Fibroblast of mammary gland (primary cell): ENCODE measurements around the gene ZDHHC14.
A peak's percentile ranks its signal among the peaks of the same experiment; 100 is the strongest.

Experiments used
- DNase-seq: peaks from one replicate; pipeline ENCODE4 v3.0.0-alpha.2; 2010; ENCODE audit warnings: low read depth
- H3K4me3 ChIP-seq: 2 replicates; pipeline ENCODE4 v1.5.1; 2011; ENCODE audit warnings: low read depth, mild to moderate bottlenecking, low read length, moderate library complexity; ENCODE audit not compliant: control insufficient read depth
- TF ChIP-seq, protein P1 (sequence below): conservative IDR thresholded peaks from 2 replicates; pipeline ENCODE4 v1.5.1; 2011; ENCODE audit warnings: low read depth, low read length, inconsistent platforms; ENCODE audit not compliant: control insufficient read depth, insufficient read depth

The ZDHHC14 gene

DNA sequence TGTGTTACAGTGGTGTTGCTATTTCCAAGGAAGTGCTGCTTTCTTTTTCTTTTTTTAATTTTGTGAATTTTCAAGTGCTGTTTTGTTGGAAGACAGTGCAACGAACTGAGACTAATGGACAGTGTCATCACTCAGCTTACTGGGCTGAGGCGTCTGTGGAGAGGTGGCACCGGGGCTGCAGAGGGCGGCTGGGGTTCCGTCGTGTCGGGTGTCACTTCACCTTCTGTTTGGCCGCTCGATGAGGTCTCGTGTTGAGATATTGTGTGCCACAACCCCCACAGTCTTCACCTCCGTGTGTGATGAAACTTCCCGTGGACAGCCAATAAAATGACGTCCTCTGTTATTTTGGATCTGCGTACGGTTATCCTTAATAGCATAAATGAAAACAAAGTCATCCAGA, 292.6 kb downstream of the ZDHHC14 start:
- TF ChIP-seq, protein P1, sequence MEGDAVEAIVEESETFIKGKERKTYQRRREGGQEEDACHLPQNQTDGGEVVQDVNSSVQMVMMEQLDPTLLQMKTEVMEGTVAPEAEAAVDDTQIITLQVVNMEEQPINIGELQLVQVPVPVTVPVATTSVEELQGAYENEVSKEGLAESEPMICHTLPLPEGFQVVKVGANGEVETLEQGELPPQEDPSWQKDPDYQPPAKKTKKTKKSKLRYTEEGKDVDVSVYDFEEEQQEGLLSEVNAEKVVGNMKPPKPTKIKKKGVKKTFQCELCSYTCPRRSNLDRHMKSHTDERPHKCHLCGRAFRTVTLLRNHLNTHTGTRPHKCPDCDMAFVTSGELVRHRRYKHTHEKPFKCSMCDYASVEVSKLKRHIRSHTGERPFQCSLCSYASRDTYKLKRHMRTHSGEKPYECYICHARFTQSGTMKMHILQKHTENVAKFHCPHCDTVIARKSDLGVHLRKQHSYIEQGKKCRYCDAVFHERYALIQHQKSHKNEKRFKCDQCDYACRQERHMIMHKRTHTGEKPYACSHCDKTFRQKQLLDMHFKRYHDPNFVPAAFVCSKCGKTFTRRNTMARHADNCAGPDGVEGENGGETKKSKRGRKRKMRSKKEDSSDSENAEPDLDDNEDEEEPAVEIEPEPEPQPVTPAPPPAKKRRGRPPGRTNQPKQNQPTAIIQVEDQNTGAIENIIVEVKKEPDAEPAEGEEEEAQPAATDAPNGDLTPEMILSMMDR = no peak
- no peak for DNase-seq
- H3K4me3 ChIP-seq = no peak overlapping the region

DNA sequence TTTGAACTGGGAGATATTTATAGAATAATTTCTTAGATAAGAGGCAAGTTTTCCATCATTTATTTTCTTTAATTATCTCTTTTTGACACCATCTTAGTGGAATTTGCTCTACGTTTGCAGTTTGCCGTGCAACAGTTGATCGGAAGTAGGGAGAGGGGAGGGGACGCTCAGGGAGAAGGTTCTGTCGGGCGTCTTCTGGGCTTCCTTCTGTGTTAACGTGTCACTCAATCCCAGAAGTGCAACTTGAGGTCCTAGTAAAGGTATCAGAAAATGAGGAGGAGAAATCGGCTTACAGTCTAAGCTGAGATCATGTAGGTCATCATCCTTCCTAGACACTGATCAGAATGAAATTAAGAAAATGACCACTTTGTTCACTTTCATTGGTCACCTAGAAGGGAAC, 293.1 kb downstream of the ZDHHC14 start:
- TF ChIP-seq, protein P1 = no peak
- no peak overlapping the region for H3K4me3 ChIP-seq
- DNase-seq = no peak

- DNase-seq = no peak
- TF ChIP-seq, protein P1 = no peak
- no peak overlapping the region for H3K4me3 ChIP-seq
These were observed 294.8 kb downstream of the ZDHHC14 start for GRCh38 chr6:157675831-157676230.

DNA sequence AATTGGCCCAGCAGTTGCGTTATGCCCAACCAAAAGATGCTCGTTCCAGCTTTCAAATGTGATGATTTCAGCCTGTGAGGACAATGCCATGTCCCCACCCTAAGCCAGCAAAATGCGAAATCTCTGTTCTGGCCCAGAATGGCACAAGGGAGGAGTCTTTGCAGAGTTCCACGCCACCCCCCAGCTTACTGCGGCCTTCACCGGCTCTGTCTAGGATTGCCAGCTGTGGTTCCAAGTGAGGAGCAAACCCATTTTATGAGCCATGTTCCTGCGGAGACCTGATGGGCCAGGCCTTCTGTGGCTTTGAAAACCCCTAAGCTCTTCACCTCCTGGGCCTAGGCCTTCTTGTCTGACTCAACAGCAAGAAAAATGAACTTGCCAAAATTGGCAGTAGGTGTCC, 295.3 kb downstream of the ZDHHC14 start:
- TF ChIP-seq, protein P1 = no peak
- no peak overlapping the region for H3K4me3 ChIP-seq
- DNase-seq = no peak

DNA sequence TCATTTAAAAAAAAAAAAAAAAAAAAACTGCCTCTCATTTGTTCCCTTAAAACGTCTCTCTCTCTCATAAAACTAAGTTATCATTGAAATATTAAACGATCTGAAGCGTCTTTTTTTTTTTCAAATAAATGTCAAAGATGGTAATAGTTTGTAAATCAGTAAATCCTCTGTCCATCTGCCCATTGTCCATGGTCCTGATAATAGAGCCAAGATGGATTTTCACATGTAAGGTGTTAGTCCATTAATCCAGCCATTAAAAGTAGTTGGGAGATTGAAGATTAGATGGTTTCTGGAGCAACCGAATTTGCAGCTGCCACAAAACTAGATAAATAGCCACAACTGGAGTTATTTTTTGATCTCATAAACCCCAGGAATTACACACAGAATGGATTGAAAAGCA, 296.2 kb downstream of the ZDHHC14 start:
- TF ChIP-seq, protein P1 = no peak
- no peak overlapping the region for H3K4me3 ChIP-seq
- no peak for DNase-seq

GRCh38 chr6:157679605-157680580, 298.9 kb downstream of the ZDHHC14 start:
- TF ChIP-seq, protein P1 = no peak

More at GRCh38 chr6:157679605-157680580, 298.9 kb downstream of the ZDHHC14 start:
- no peak overlapping the region for H3K4me3 ChIP-seq
- peak; percentile 19 for DNase-seq
